ENCODE results near the gene TSPAN3.

DNA sequence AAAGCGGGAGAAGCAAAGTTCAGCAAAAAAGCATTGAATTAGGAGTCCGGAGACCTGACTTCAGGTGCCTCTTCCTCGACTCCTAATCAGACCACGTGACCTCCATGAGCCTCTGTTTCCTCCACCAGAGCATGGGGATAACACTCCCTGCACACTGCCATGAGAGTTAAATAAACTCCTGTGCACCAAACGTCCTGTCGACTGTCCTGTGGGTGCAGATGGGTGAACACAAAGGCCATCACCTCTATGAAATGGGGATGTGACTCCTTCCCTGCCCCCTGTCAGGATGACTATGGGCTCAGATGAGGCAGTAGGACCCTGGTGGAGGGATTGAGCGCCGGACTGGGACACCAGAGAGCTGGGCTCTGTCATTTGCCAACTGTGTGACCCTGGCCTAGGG, 13.5 kb upstream of the TSPAN3 start:
- TF ChIP-seq, protein P1, sequence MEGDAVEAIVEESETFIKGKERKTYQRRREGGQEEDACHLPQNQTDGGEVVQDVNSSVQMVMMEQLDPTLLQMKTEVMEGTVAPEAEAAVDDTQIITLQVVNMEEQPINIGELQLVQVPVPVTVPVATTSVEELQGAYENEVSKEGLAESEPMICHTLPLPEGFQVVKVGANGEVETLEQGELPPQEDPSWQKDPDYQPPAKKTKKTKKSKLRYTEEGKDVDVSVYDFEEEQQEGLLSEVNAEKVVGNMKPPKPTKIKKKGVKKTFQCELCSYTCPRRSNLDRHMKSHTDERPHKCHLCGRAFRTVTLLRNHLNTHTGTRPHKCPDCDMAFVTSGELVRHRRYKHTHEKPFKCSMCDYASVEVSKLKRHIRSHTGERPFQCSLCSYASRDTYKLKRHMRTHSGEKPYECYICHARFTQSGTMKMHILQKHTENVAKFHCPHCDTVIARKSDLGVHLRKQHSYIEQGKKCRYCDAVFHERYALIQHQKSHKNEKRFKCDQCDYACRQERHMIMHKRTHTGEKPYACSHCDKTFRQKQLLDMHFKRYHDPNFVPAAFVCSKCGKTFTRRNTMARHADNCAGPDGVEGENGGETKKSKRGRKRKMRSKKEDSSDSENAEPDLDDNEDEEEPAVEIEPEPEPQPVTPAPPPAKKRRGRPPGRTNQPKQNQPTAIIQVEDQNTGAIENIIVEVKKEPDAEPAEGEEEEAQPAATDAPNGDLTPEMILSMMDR (IDR thresholded peaks at IDR 0.05; ENCODE audit: insufficient read depth, low read length, poor library complexity, severe bottlenecking) = no peak
- no peak for TF ChIP-seq EZH2phosphoT487 (conservative IDR thresholded peaks at IDR 0.05; ENCODE audit: low read length)
